DOHH2 (cell line): ENCODE measurements around the gene PLVAP.
"Not testable (repeated sequence)": the region's sequence is repeated elsewhere in the genome, so short reads cannot be mapped to it uniquely, and the experiment has no call there.

Source experiments
- H3F3A ChIP-seq: fragments of 200-600 bp; sonication (generic), shearing (Covaris generic); 2 replicates; pipeline ENCODE4 v1.6.0; 2016; ENCODE audit warnings: antibody characterized with exemption, mild to moderate bottlenecking; ENCODE audit not compliant: control insufficient read depth, insufficient read depth
- H3K27ac ChIP-seq: fragments of 200-600 bp; sonication (generic); 2 replicates; pipeline ENCODE4 v1.5.1; 2014; ENCODE audit warnings: low read depth, mild to moderate bottlenecking, low read length, moderate library complexity
- H3K27me3 ChIP-seq: fragments of 200-600 bp; sonication (generic); 2 replicates; pipeline ENCODE4 v1.6.1; 2014; ENCODE audit warnings: mild to moderate bottlenecking, low read length, mixed read lengths; ENCODE audit not compliant: control insufficient read depth
- H3K36me3 ChIP-seq: fragments of 200-600 bp; sonication (generic); 2 replicates; pipeline ENCODE4 v1.6.1; 2014; ENCODE audit warnings: mild to moderate bottlenecking, low read length, moderate library complexity, mixed read lengths; ENCODE audit not compliant: control insufficient read depth
- H3K4me1 ChIP-seq: fragments of 200-600 bp; sonication (generic); 2 replicates; pipeline ENCODE4 v1.6.1; 2014; ENCODE audit warnings: mild to moderate bottlenecking, low read length, mixed read lengths; ENCODE audit not compliant: control insufficient read depth
- H3K4me2 ChIP-seq: fragments of 200-600 bp; sonication (generic); 2 replicates; pipeline ENCODE4 v1.6.0; 2014; ENCODE audit warnings: mild to moderate bottlenecking, low read length, moderate library complexity
- H3K4me3 ChIP-seq: fragments of 200-600 bp; sonication (generic); 2 replicates; pipeline ENCODE4 v1.5.1; 2014; ENCODE audit warnings: mild to moderate bottlenecking, low read length, mixed read lengths
- H3K79me2 ChIP-seq: fragments of 200-600 bp; sonication (generic); 2 replicates; pipeline ENCODE4 v1.6.1; 2014; ENCODE audit warnings: mild to moderate bottlenecking, low read length, mixed read lengths; ENCODE audit not compliant: control insufficient read depth
- H3K9me2 ChIP-seq: fragments of 200-600 bp; sonication (generic); replicated peaks from 2 replicates; pipeline ENCODE4 v1.6.1; 2014; ENCODE audit warnings: mild to moderate bottlenecking, low read length, mixed read lengths; ENCODE audit not compliant: control insufficient read depth
- H3K9me3 ChIP-seq: fragments of 200-600 bp; sonication (generic); 2 replicates; pipeline ENCODE4 v1.6.1; 2014; ENCODE audit warnings: antibody characterized with exemption, low read length, mixed read lengths; ENCODE audit not compliant: control insufficient read depth, insufficient read depth
- H4K20me1 ChIP-seq: fragments of 200-600 bp; sonication (generic); 2 replicates; pipeline ENCODE4 v1.6.0; 2014; ENCODE audit warnings: low read depth, mild to moderate bottlenecking, antibody characterized with exemption, low read length, moderate library complexity; ENCODE audit not compliant: control insufficient read depth, insufficient read depth
- CTCF ChIP-seq: fragments of 200-600 bp; sonication (generic); IDR thresholded peaks from one replicate; pipeline ENCODE4 v1.5.1; 2014; ENCODE audit warnings: antibody characterized with exemption, mild to moderate bottlenecking, low read depth, low read length; ENCODE audit not compliant: poor library complexity, severe bottlenecking
- EZH2phosphoT487 ChIP-seq: fragments of 200-600 bp; sonication (generic); IDR thresholded peaks from 2 replicates; pipeline ENCODE4 v1.6.1; 2017; ENCODE audit warnings: borderline replicate concordance, mild to moderate bottlenecking, antibody characterized with exemption, low read length, moderate library complexity, mixed read lengths

Gene PLVAP

GRCh38 chr19:17370026-17370587 lies 7.0 kb downstream of the PLVAP start:
- Histone ChIP-seq H3F3A (peaks cover 6% of the 10 kb centered on the region), H3K4me1 (peaks cover 70% of the 10 kb centered on the region), H3K79me2 (no peaks in the 10 kb centered on the region), H3K4me2 (peak overlapping the region; percentile 78), H3K9me3 (no peaks in the 10 kb centered on the region), H3K27me3 (no peaks in the 10 kb centered on the region), H3K27ac (peak overlapping the region; percentile 90), H3K9me2 (no peaks in the 10 kb centered on the region), H3K36me3 (no peaks in the 10 kb centered on the region), H3K4me3 (peak overlapping the region; percentile 65), H4K20me1 (no peaks in the 10 kb centered on the region)
- no peak for TF ChIP-seq CTCF
- no peak for TF ChIP-seq EZH2phosphoT487

- Histone ChIP-seq H3K27ac (no peak overlapping the region), H4K20me1 (no peaks in the 10 kb centered on the region), H3K9me2 (no peaks in the 10 kb centered on the region), H3K36me3 (no peaks in the 10 kb centered on the region), H3F3A (peaks cover 4% of the 10 kb centered on the region), H3K4me3 (no peak overlapping the region), H3K4me1 (peaks cover 27% of the 10 kb centered on the region), H3K9me3 (no peaks in the 10 kb centered on the region), H3K79me2 (no peaks in the 10 kb centered on the region), H3K27me3 (no peaks in the 10 kb centered on the region), H3K4me2 (no peak overlapping the region)
- TF ChIP-seq EZH2phosphoT487 (no peak), CTCF (no peak)
Observed at GRCh38 chr19:17365361-17365760, 11.8 kb downstream of the PLVAP start.

- H3K4me1 ChIP-seq = peaks cover 14% of the 10 kb centered on the region
- not testable (repeated sequence) for H3K27me3 ChIP-seq, H3K27ac ChIP-seq, H3F3A ChIP-seq, H3K4me3 ChIP-seq, H3K4me2 ChIP-seq, H3K9me3 ChIP-seq, H4K20me1 ChIP-seq, H3K79me2 ChIP-seq, H3K36me3 ChIP-seq, H3K9me2 ChIP-seq
Observed at GRCh38 chr19:17363852-17364605, 13.1 kb downstream of the PLVAP start.

GRCh38 chr19:17359905-17360800 lies 17.0 kb downstream of the PLVAP start:
- Histone ChIP-seq H3K4me3 (no peak overlapping the region), H3F3A (no peaks in the 10 kb centered on the region), H3K4me2 (no peak overlapping the region), H3K9me3 (no peaks in the 10 kb centered on the region), H3K9me2 (no peaks in the 10 kb centered on the region), H3K4me1 (no peaks in the 10 kb centered on the region), H3K36me3 (no peaks in the 10 kb centered on the region), H3K27me3 (no peaks in the 10 kb centered on the region), H4K20me1 (no peaks in the 10 kb centered on the region), H3K27ac (no peak overlapping the region), H3K79me2 (no peaks in the 10 kb centered on the region)
- TF ChIP-seq CTCF (no peak), EZH2phosphoT487 (no peak)
